Erythroblast (primary cell): Measurements from ENCODE around the gene C4orf36.

Source experiments
- GATA1 ChIP-seq: IDR thresholded peaks from 2 replicates; pipeline ENCODE4 v1.6.1; 2011; ENCODE audit warnings: low read depth, mild to moderate bottlenecking, control low read depth, low read length, moderate library complexity
- POLR2A ChIP-seq: IDR thresholded peaks from 2 replicates; pipeline ENCODE4 v1.6.1; 2011; ENCODE audit warnings: mild to moderate bottlenecking, low read length

- TF ChIP-seq POLR2A = no peak
- TF ChIP-seq GATA1 = no peak
Measured at GRCh38 chr4:86846921-86847320, 45.3 kb downstream of the C4orf36 start.
